ENCODE measurements around the gene PUS3.

Gene PUS3

DNA sequence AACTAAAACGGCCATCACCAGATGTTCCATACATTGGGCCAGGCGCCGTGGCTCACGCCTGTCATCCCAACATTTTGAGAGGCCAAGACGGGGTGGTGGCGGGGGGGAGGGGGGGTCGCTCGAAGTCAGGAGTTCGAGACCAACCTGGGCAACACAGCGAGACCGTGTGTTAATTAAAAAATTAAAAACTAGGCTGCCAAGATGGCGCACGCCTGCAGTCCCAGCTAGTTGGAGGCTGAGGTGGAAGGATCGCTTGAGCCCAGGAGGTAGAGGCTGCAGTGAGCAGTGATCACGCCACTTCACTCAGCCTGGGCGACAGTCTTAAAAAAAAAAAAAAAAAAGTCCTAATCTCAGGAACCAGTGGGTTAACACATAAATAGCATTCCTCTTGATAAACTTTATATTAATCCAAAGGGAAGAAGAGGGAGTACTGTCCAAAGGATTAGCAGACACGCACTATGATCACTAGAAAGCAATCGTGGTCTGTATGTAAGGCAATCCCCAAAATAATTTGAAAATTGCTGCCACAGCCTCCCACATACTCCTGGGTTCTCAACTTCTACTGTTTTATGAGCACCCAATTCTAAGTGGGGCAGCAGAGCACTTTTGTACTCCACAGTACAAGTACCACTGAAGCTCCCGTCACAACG is 604 bp downstream of the PUS3 start:
- Histone ChIP-seq H3K4me1 (ENCODE audit: control insufficient read depth, insufficient read depth, low read length) (no peaks in the 10 kb centered on the region), H3K36me3 (ENCODE audit: control insufficient read depth, insufficient read depth, low read length) (no peaks in the 10 kb centered on the region), H3K9ac (ENCODE audit: low read depth, low read length) (peak overlapping the region; percentile 30), H3K9me3 (ENCODE audit: control insufficient read depth, insufficient read depth, low read length) (no peaks in the 10 kb centered on the region), H3K27me3 (ENCODE audit: control insufficient read depth, insufficient read depth, low read length) (peaks cover 10% of the 10 kb centered on the region), H3K4me3 (ENCODE audit: low read depth, low read length) (peak overlapping the region; percentile 87)

DNA sequence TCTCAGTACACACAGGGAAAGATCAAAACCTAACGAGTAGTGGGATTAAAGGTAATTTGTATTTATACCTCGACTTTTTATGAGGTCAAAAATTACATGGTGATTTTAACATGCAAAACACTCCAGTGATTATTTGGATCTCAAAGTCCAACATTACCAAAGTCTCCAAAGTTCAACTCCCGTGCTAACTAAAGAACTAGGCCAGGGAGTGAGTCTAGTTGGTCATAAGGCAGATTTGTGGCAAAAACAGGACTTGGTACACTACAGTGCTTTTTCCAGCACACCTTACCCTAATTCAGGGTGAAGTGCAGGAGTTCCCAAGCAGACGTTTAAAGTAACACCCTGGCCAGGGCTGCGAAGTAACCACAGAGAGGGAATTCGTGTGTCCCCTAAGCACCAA is 1.1 kb downstream of the PUS3 start:
- H3K36me3 ChIP-seq (ENCODE audit: control insufficient read depth, insufficient read depth, low read length) = no peaks in the 10 kb centered on the region
- peaks cover 10% of the 10 kb centered on the region for H3K27me3 ChIP-seq (ENCODE audit: control insufficient read depth, insufficient read depth, low read length)
- H3K4me1 ChIP-seq (ENCODE audit: control insufficient read depth, insufficient read depth, low read length) = no peaks in the 10 kb centered on the region
- no peak overlapping the region for H3K9ac ChIP-seq (ENCODE audit: low read depth, low read length)
- no peak overlapping the region for H3K4me3 ChIP-seq (ENCODE audit: low read depth, low read length)
- no peaks in the 10 kb centered on the region for H3K9me3 ChIP-seq (ENCODE audit: control insufficient read depth, insufficient read depth, low read length)

DNA sequence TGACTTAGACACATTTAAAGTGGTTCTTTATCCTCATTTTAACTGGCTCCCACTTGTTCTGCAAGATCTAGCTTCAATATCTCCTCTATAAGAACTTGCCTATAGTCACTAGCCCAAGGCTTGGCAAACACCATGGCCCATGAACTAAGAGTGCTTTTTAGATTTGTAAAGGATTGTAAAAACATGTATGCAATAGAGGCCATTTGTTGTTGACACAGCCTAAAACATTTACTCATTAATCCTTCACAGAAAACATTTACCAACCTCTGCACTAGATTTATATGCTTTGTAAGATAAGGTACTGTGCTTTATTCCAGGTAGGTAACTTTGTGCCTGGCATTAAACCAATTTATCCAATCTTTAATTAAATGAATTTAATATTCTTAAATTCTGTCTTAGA is 10.0 kb downstream of the PUS3 start:
- Histone ChIP-seq H3K4me3 (ENCODE audit: low read depth, low read length) (no peak overlapping the region), H3K4me1 (ENCODE audit: control insufficient read depth, insufficient read depth, low read length) (no peaks in the 10 kb centered on the region), H3K9ac (ENCODE audit: low read depth, low read length) (no peak overlapping the region), H3K36me3 (ENCODE audit: control insufficient read depth, insufficient read depth, low read length) (peaks cover 5% of the 10 kb centered on the region), H3K27me3 (ENCODE audit: control insufficient read depth, insufficient read depth, low read length) (no peaks in the 10 kb centered on the region), H3K9me3 (ENCODE audit: control insufficient read depth, insufficient read depth, low read length) (no peaks in the 10 kb centered on the region)

DNA sequence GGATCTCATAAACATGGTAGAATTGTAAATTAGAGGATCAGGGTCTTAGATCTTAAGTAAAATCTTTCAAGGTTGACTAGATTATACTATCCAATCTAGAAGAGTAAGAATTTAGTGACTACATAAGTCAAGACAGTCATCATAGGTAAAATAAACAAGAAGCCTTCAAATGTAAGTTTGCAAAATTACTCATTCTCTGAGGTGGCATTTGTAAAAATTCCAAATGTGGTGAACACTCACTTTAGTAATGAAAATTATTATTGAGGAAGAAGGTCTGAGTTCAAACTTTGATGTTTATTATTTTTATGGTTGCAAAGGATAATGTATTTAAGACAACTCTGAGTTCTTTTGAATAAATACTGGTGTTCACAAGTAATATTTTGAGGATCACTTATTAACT is 10.9 kb downstream of the PUS3 start:
- Histone ChIP-seq H3K36me3 (ENCODE audit: control insufficient read depth, insufficient read depth, low read length) (peaks cover 5% of the 10 kb centered on the region), H3K4me3 (ENCODE audit: low read depth, low read length) (no peak overlapping the region), H3K27me3 (ENCODE audit: control insufficient read depth, insufficient read depth, low read length) (no peaks in the 10 kb centered on the region)

DNA sequence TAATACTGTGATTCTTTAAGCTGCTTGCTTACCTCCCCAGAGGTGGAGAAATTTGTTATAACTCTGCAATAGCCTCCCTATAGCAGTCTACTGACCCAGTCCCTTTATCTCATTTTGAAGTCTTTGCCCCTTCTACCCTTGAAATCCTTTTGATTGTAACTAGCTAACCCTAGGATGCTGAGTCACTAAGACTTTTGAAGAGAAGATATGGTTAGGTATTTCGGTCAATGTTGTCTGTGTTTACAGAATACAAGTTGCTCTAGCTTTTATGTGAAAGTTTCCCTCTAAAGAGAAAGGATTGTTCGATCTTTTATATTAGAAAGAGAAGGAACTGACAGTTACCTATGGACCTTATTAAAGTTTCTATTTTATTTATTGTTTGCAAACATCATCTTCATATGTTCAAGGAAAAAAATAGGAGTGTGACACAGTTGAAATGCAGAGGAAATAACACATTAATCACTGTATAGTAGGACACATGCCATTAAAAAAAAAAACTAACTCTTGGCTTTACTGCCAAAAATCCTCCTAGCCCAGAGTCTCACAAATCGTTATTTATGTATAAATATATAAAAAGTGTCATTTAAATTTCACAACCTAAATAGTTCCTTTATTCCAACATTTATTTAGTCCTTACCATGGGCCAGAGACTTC is 12.4 kb downstream of the PUS3 start:
- no peak overlapping the region for H3K4me3 ChIP-seq (ENCODE audit: low read depth, low read length)
- H3K4me1 ChIP-seq (ENCODE audit: control insufficient read depth, insufficient read depth, low read length) = no peaks in the 10 kb centered on the region
- H3K9ac ChIP-seq (ENCODE audit: low read depth, low read length) = no peak overlapping the region
- H3K9me3 ChIP-seq (ENCODE audit: control insufficient read depth, insufficient read depth, low read length) = peaks cover 3% of the 10 kb centered on the region
- peaks cover 8% of the 10 kb centered on the region for H3K27me3 ChIP-seq (ENCODE audit: control insufficient read depth, insufficient read depth, low read length)
- H3K36me3 ChIP-seq (ENCODE audit: control insufficient read depth, insufficient read depth, low read length) = peaks cover 3% of the 10 kb centered on the region

More for the DNA sequence above, 10.9 kb downstream of the PUS3 start:
- Histone ChIP-seq H3K4me1 (ENCODE audit: control insufficient read depth, insufficient read depth, low read length) (no peaks in the 10 kb centered on the region), H3K9me3 (ENCODE audit: control insufficient read depth, insufficient read depth, low read length) (no peaks in the 10 kb centered on the region), H3K9ac (ENCODE audit: low read depth, low read length) (no peak overlapping the region)

DNA sequence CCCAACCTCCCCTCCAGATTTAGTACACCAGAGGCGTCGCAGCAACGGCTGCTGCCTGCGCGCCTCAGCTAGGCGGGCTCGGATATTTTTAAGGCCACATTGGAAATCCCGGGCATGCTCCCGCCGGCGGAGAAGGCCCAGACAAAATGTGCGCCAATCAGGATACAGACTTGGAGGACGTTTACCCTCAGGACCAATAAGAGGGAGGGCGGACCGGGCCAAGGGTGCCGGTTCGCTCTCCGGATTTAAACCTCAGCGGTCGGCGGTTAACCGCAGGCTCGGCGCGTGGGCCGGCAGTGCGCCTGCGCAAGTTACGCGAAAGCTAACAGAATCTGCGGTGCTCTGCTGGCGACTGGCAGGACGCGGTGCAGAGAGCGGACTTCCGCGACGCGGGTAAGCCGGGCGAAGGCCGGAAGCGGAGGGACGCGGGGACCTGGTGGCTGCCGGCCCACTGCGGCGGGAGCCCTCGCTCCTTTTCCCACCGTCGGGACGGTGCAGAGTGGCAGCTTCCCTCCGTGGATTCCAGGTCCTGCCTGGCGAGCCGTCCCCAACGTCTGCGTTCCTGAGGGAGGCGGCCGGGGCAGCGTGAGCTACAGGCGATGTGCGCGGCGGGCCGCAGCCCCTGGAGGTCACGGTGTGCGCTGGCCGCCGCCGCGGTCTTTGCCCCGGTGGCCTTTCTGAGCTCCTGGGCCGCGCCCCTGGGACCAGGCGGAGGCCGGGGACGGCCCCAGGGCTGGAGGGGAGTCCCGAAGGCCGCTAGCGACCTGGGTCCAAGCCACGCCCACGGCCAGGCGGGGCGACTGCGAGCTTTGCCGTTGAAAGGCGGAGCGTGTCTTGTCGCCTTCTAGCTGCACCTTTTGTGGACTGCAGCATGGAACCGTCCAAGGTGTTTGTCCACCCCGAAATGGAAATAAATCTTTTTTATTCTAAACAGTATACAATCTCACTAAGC is 15.4 kb downstream of the PUS3 start, which contains the start of gene HYLS1:
TSS of gene HYLS1 (plus strand) at position 296 of the 952 bp plus-strand sequence. CDS start 11,701 bp downstream, outside the sequence.
- peak within 1 kb of the TSS; percentile 82 for H3K4me3 ChIP-seq (ENCODE audit: low read depth, low read length)
- peak within 1 kb of the TSS; percentile 48 for H3K9ac ChIP-seq (ENCODE audit: low read depth, low read length)
- H3K36me3 ChIP-seq (ENCODE audit: control insufficient read depth, insufficient read depth, low read length) = peaks cover 3% of the 10 kb centered on the region
- peaks cover 3% of the 10 kb centered on the region for H3K9me3 ChIP-seq (ENCODE audit: control insufficient read depth, insufficient read depth, low read length)
- H3K27me3 ChIP-seq (ENCODE audit: control insufficient read depth, insufficient read depth, low read length) = peaks cover 8% of the 10 kb centered on the region
- H3K4me1 ChIP-seq (ENCODE audit: control insufficient read depth, insufficient read depth, low read length) = no peaks in the 10 kb centered on the region

DNA sequence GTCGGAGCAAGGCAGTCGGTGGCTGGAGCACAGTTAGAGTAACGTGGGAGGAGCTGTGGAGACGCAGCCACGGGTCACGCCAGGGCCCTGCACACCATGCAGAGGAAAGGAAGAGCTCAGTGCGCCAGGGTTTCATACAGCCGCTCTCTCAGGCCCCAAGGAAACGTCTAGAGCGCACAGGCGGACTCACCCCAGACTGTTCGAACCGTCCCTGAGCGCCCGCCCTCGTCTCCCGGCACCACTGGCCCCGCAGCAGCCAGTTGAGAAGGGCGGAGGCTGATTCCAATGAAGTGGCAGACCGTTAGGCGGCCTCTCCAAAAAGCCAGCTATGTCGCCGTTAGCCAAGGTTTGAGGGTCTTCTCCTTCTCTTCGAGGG is 16.0 kb downstream of the PUS3 start:
- Histone ChIP-seq H3K9ac (ENCODE audit: low read depth, low read length) (no peak overlapping the region), H3K27me3 (ENCODE audit: control insufficient read depth, insufficient read depth, low read length) (peaks cover 8% of the 10 kb centered on the region)

DNA sequence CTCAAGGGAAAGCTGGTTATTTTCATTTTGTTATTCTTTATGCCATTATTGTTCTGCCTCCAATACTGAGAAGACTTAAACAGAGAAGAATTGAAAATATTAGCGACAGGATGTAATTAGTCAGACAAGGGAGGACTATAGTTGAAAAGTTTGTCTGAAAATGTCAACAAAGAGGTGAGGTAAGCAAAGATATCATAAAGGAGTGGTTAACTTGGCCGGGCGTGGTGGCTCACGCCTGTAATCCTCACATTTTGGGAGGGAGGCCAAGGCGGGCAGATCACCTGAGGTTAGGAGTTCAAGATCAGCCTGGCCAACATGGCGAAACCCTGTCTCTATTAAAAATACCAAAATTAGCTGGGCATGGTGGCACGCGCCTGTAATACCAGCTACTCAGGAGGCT is 19.6 kb downstream of the PUS3 start:
- Histone ChIP-seq H3K9ac (ENCODE audit: low read depth, low read length) (no peak overlapping the region), H3K27me3 (ENCODE audit: control insufficient read depth, insufficient read depth, low read length) (peaks cover 19% of the 10 kb centered on the region), H3K4me3 (ENCODE audit: low read depth, low read length) (no peak overlapping the region), H3K36me3 (ENCODE audit: control insufficient read depth, insufficient read depth, low read length) (peaks cover 3% of the 10 kb centered on the region), H3K4me1 (ENCODE audit: control insufficient read depth, insufficient read depth, low read length) (no peaks in the 10 kb centered on the region), H3K9me3 (ENCODE audit: control insufficient read depth, insufficient read depth, low read length) (peaks cover 3% of the 10 kb centered on the region)

More for the DNA sequence above, 16.0 kb downstream of the PUS3 start:
- peak overlapping the region; percentile 82 for H3K4me3 ChIP-seq (ENCODE audit: low read depth, low read length)
- H3K9me3 ChIP-seq (ENCODE audit: control insufficient read depth, insufficient read depth, low read length) = peaks cover 3% of the 10 kb centered on the region
- peaks cover 3% of the 10 kb centered on the region for H3K36me3 ChIP-seq (ENCODE audit: control insufficient read depth, insufficient read depth, low read length)
- H3K4me1 ChIP-seq (ENCODE audit: control insufficient read depth, insufficient read depth, low read length) = no peaks in the 10 kb centered on the region

DNA sequence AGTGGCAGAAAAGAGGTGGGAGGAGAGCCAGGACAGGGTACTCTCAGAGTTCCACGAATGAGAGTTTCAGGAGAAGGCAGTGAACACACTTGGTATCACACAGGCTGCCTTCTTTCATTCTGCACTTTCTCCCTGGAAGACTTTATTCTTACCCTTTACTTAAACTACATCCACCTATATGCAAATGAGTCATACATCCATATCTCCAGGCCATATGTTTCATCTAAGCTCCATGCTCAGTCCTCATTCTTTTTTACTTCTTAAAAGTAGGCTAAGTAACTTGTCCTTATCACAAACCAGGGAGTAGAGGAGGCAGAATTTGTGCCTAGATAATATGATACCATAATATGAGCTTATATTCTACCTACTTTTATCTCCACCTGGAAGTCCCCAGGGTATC is 21.7 kb downstream of the PUS3 start:
- no peak overlapping the region for H3K9ac ChIP-seq (ENCODE audit: low read depth, low read length)
- peaks cover 16% of the 10 kb centered on the region for H3K27me3 ChIP-seq (ENCODE audit: control insufficient read depth, insufficient read depth, low read length)
- peaks cover 3% of the 10 kb centered on the region for H3K9me3 ChIP-seq (ENCODE audit: control insufficient read depth, insufficient read depth, low read length)
- no peaks in the 10 kb centered on the region for H3K36me3 ChIP-seq (ENCODE audit: control insufficient read depth, insufficient read depth, low read length)
- H3K4me1 ChIP-seq (ENCODE audit: control insufficient read depth, insufficient read depth, low read length) = no peaks in the 10 kb centered on the region
- H3K4me3 ChIP-seq (ENCODE audit: low read depth, low read length) = no peak overlapping the region

DNA sequence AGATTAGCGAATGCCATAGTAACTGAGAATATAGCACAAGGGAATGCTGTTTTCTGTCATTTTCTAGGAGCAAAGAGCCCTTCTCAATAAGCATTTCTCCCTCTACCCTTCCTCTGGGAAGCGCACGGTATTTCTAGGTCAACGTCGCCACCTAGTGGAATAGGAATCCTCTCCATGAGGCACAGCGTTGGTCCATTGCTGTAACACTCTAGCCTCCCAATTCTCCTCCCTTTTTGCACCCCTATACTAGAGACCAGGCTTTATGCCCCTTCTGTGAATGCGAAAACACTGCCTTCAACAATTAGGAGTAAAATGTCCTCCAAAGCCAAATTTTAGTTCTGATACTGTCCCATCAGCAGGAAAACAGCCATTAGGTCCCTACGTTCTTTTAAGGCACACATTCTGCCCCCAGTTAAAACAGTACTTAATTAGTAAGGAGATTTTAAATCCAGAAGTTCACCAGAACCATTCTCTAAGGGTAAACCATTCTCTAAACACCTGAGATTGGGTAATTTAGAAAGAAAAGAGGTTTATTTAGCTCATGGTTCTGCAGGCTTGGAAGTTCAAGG is 28.4 kb downstream of the PUS3 start:
- no peaks in the 10 kb centered on the region for H3K4me1 ChIP-seq (ENCODE audit: control insufficient read depth, insufficient read depth, low read length)
- H3K27me3 ChIP-seq (ENCODE audit: control insufficient read depth, insufficient read depth, low read length) = peaks cover 8% of the 10 kb centered on the region
- no peaks in the 10 kb centered on the region for H3K36me3 ChIP-seq (ENCODE audit: control insufficient read depth, insufficient read depth, low read length)
- peak overlapping the region; percentile 20 for H3K4me3 ChIP-seq (ENCODE audit: low read depth, low read length)
- H3K9me3 ChIP-seq (ENCODE audit: control insufficient read depth, insufficient read depth, low read length) = peaks cover 4% of the 10 kb centered on the region
- no peak overlapping the region for H3K9ac ChIP-seq (ENCODE audit: low read depth, low read length)

DNA sequence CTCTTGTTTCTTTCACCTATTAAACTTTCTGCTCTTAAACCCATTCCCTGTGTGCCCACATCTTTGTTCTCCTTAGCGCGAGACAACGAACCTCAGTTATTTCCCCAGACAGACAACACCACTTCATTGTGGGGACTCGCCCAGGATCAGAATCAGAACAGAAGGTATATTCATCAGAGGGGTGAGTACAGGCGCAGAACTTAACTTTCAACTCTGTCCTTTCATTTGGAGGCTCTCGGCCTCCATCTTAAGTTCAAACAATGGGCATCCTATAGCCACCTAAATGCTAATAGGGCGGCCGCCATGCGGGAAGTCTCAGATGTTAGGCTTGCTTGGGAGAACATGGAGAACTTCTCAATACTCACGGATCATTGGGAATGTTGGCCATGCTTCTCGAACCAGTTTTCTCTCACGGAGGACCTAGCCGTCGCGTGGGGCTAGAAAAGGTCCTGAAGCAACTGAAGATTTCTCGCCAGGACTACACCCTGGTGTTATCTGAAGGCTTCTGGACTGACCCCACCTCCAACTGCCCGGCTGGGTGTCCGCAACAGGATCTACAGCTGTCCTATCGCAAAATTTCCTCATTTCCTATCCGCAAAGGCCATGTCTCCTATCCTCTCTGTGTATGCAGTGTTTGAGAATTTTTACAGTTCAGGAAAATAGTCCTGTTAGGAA is 29.0 kb downstream of the PUS3 start:
- H3K36me3 ChIP-seq (ENCODE audit: control insufficient read depth, insufficient read depth, low read length) = no peaks in the 10 kb centered on the region
- no peak overlapping the region for H3K9ac ChIP-seq (ENCODE audit: low read depth, low read length)
- H3K9me3 ChIP-seq (ENCODE audit: control insufficient read depth, insufficient read depth, low read length) = peaks cover 4% of the 10 kb centered on the region
- H3K4me3 ChIP-seq (ENCODE audit: low read depth, low read length) = peak overlapping the region; percentile 20
- peaks cover 5% of the 10 kb centered on the region for H3K27me3 ChIP-seq (ENCODE audit: control insufficient read depth, insufficient read depth, low read length)
- no peaks in the 10 kb centered on the region for H3K4me1 ChIP-seq (ENCODE audit: control insufficient read depth, insufficient read depth, low read length)
